ENCODE measurements around the gene SEC14L1.

Gene SEC14L1

GRCh38 chr17:77140166-77140877 lies 447 bp upstream of the SEC14L1 start:
- DNase-seq (ENCODE audit: low spot score) (peak; percentile 99), ATAC-seq (ENCODE audit: low read depth) (peak; percentile 73)
- peaks cover 3% of the 10 kb centered on the region for H3K9me3 ChIP-seq (ENCODE audit: severe bottlenecking)
- H3K4me3 ChIP-seq (ENCODE audit: severe bottlenecking): peak overlapping the region; percentile 32
- H3K27ac ChIP-seq (ENCODE audit: poor library complexity, severe bottlenecking): peak overlapping the region; percentile 98
- peaks cover 15% of the 10 kb centered on the region for H3K4me1 ChIP-seq (ENCODE audit: insufficient read depth, poor library complexity, severe bottlenecking)
- no peak for TF ChIP-seq CTCF (IDR thresholded peaks at IDR 0.05; ENCODE audit: poor library complexity, severe bottlenecking)
- H3K27me3 ChIP-seq (ENCODE audit: insufficient read depth, poor library complexity, severe bottlenecking): no peaks in the 10 kb centered on the region
- peaks cover 29% of the 10 kb centered on the region for H3K36me3 ChIP-seq (ENCODE audit: low read depth)

- TF ChIP-seq CTCF (IDR thresholded peaks at IDR 0.05; ENCODE audit: poor library complexity, severe bottlenecking): no peak
- H3K27me3 ChIP-seq (ENCODE audit: insufficient read depth, poor library complexity, severe bottlenecking): no peaks in the 10 kb centered on the region
- peaks cover 18% of the 10 kb centered on the region for H3K4me1 ChIP-seq (ENCODE audit: insufficient read depth, poor library complexity, severe bottlenecking)
- H3K36me3 ChIP-seq (ENCODE audit: low read depth): peaks cover 45% of the 10 kb centered on the region
- ATAC-seq (ENCODE audit: low read depth) (peak; percentile 43; the same call in 2 of the 3 replicates), DNase-seq (ENCODE audit: low spot score) (no peak)
- H3K9me3 ChIP-seq (ENCODE audit: severe bottlenecking): peaks cover 3% of the 10 kb centered on the region
- H3K27ac ChIP-seq (ENCODE audit: poor library complexity, severe bottlenecking): peak overlapping the region; percentile 98
- peak overlapping the region; percentile 59 for H3K4me3 ChIP-seq (ENCODE audit: severe bottlenecking)
Observed at GRCh38 chr17:77141846-77142449, 1.2 kb downstream of the SEC14L1 start.

- H3K4me3 ChIP-seq (ENCODE audit: severe bottlenecking): no peak overlapping the region
- H3K27ac ChIP-seq (ENCODE audit: poor library complexity, severe bottlenecking): peak overlapping the region; percentile 98
- peaks cover 16% of the 10 kb centered on the region for H3K4me1 ChIP-seq (ENCODE audit: insufficient read depth, poor library complexity, severe bottlenecking)
- TF ChIP-seq CTCF (IDR thresholded peaks at IDR 0.05; ENCODE audit: poor library complexity, severe bottlenecking): no peak
- DNase-seq (ENCODE audit: low spot score) (no peak), ATAC-seq (ENCODE audit: low read depth) (no peak)
- H3K36me3 ChIP-seq (ENCODE audit: low read depth): peaks cover 51% of the 10 kb centered on the region
- no peaks in the 10 kb centered on the region for H3K27me3 ChIP-seq (ENCODE audit: insufficient read depth, poor library complexity, severe bottlenecking)
- no peaks in the 10 kb centered on the region for H3K9me3 ChIP-seq (ENCODE audit: severe bottlenecking)
Observed at GRCh38 chr17:77142689-77143088, 1.9 kb downstream of the SEC14L1 start.

- Histone ChIP-seq H3K36me3 (ENCODE audit: low read depth) (peaks cover 57% of the 10 kb centered on the region), H3K27me3 (ENCODE audit: insufficient read depth, poor library complexity, severe bottlenecking) (no peaks in the 10 kb centered on the region), H3K4me1 (ENCODE audit: insufficient read depth, poor library complexity, severe bottlenecking) (peaks cover 14% of the 10 kb centered on the region), H3K27ac (ENCODE audit: poor library complexity, severe bottlenecking) (peak overlapping the region; percentile 98), H3K4me3 (ENCODE audit: severe bottlenecking) (no peak overlapping the region), H3K9me3 (ENCODE audit: severe bottlenecking) (no peaks in the 10 kb centered on the region)
- ATAC-seq (ENCODE audit: low read depth) (no peak), DNase-seq (ENCODE audit: low spot score) (no peak)
- no peak for TF ChIP-seq CTCF (IDR thresholded peaks at IDR 0.05; ENCODE audit: poor library complexity, severe bottlenecking)
Observed at GRCh38 chr17:77143306-77143705, 2.5 kb downstream of the SEC14L1 start.

- DNase-seq (ENCODE audit: low spot score): no peak
- H3K9me3 ChIP-seq (ENCODE audit: severe bottlenecking): no peaks in the 10 kb centered on the region
- no peak for TF ChIP-seq CTCF (IDR thresholded peaks at IDR 0.05; ENCODE audit: poor library complexity, severe bottlenecking)
- H3K27me3 ChIP-seq (ENCODE audit: insufficient read depth, poor library complexity, severe bottlenecking): no peaks in the 10 kb centered on the region
- peaks cover 66% of the 10 kb centered on the region for H3K36me3 ChIP-seq (ENCODE audit: low read depth)
- ATAC-seq (ENCODE audit: low read depth): no peak
- H3K4me1 ChIP-seq (ENCODE audit: insufficient read depth, poor library complexity, severe bottlenecking): peaks cover 14% of the 10 kb centered on the region
- no peak overlapping the region for H3K27ac ChIP-seq (ENCODE audit: poor library complexity, severe bottlenecking)
- H3K4me3 ChIP-seq (ENCODE audit: severe bottlenecking): no peak overlapping the region
Observed at GRCh38 chr17:77144227-77144626, 3.5 kb downstream of the SEC14L1 start.
